Activated CD8-positive, alpha-beta memory T cell treated with anti-CD3 and anti-CD28 coated beads for 36 hours (primary cell): ENCODE measurements around the gene LTB. TPM values are rescaled to one million over a fixed set of nuclear protein-coding genes. Genes with fewer than 3 reads are reported as not detected.
"Not testable (repeated sequence)": the region's sequence is repeated elsewhere in the genome, so short reads cannot be mapped to it uniquely, and the experiment has no call there.

Experiments used
- CTCF ChIA-PET: fragments of 350-600 bp; sonication (Branson Sonifier 250); formaldehyde crosslinking; loops from one replicate; lab custom pipeline; 2021; ENCODE audit warnings: antibody characterized with exemption; lab: Charles Lee
- POLR2A ChIA-PET: fragments of 350-600 bp; sonication (Branson Sonifier 250); formaldehyde crosslinking; loops from one replicate; lab custom pipeline; 2021; ENCODE audit warnings: antibody characterized with exemption; lab: Charles Lee
- total RNA-seq, 2 experiments: library from RNA; stranded (reverse); gene quantifications; one replicate each; pipeline ENCODE4 v1.2.3, GENCODE V29; 2021

Gene LTB
- total RNA-seq, 2 experiments from 2014 or later: 178 to 181 TPM

DNA sequence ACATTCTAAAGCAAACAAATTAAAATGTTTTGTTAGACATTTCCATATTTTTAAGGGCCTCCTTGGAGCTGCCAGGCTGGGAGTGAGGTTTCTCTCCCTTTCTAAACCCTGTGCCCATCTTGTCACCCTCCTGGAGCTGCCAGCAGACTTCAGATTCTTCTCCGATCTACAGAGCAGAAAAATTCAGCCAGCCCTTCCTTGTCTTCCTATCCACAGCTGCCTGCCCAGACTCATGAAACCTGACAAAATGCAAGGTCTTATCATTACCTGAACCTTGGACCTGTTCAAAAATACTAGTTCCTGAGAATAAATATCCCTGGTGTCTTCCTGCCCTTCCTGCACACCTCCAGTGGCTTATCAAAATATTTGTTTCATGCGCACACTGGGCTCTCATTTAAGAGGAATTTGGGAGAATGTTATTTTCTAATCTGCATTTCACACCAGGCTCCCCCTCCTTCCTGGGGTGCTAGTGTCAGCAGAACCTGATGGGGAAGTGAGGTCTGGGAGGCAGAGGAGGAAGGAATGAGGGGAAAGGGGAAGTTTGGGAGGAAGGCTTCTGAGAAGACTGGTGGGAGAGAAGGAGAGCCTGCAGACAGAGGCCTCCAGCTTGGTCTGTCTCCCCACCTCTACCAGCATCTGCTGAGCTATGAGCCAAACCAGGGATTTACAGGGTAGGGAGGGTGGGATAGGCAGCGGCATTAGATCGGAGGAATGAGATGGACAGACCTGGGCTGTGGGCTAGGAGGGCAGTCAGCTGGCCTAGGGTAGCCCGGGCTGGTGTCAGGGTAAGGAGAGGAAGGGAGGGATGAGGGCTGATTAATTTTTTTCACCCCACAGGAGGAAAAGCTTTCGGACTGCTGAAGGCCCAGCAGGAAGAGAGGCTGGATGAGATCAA is 32.7 kb upstream of the LTB start, which contains the start of gene AIF1:
AIF1 (plus strand) TSS at position 551 of the 895 bp plus-strand sequence; CDS start at position 647, 96 bp downstream.
- CTCF ChIA-PET: interaction anchor here (0.5 to 5.7 kb wide), 3 partner anchors 16 to 346 kb away, joined by 3 to 23 read pairs (median 6); no protein-coding TSS in a partner anchor
- POLR2A ChIA-PET: interaction anchor here (0.8 kb wide), 1 partner anchor 74 kb away, joined by 3 read pairs; no protein-coding TSS in a partner anchor

DNA sequence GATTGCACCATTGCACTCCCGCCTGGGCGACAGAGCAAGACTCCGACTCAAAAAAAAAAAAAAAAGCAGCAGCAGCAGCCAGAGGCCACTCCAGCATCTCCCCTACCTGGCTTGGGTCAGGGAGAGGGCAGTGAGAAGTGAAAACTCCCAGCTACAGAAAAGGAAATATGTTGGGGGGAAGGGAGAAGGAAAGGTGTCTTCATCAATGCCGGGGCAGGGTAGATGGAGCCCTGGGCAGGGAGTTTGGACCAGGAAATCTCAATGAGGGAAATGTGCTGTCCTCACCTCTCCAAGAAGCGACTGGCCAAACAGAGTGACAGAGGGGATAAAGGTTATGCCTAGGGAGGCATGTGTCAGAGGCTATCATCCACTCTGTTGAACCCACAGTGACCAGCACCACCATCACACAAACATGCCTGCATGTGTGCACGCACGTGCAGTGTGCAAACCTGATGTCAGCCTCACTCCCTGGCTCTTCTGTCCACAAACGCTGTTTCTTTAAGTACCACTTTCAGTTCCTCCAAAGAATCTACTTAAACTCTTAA is 31.9 kb upstream of the LTB start:
- CTCF ChIA-PET: interaction anchor here (1.4 to 5.7 kb wide), 2 partner anchors 15 to 63 kb away, joined by 6 to 23 read pairs; no protein-coding TSS in a partner anchor
- POLR2A ChIA-PET: interaction anchor here (0.8 kb wide), 1 partner anchor 73 kb away, joined by 3 read pairs; no protein-coding TSS in a partner anchor

DNA sequence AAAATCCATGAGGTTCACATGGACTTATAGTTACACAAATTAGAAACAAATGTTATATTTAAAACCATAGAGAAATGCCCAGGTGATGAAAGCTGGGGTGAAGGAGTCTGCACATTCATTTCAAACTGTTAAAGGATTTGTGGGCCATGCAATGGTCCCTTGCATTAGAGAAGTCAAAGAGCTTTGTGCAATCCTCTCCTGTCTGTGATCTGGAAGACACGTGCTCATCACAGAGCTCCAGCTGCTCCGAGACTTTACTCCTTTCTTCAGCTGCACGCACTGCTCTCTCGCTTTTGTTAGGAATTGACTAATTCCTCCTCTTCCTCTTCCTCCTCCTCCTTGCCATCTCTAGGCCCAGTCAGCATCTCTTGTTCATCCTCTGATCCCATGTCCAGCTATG is 28.7 kb upstream of the LTB start:
- POLR2A ChIA-PET: interaction anchor here (0.5 kb wide), 1 partner anchor 86 kb away, joined by 8 read pairs; no protein-coding TSS in a partner anchor
- CTCF ChIA-PET: interaction anchor here (0.5 to 1.4 kb wide), 4 partner anchors 12 to 160 kb away, joined by 3 to 4 read pairs (median 4); no protein-coding TSS in a partner anchor

DNA sequence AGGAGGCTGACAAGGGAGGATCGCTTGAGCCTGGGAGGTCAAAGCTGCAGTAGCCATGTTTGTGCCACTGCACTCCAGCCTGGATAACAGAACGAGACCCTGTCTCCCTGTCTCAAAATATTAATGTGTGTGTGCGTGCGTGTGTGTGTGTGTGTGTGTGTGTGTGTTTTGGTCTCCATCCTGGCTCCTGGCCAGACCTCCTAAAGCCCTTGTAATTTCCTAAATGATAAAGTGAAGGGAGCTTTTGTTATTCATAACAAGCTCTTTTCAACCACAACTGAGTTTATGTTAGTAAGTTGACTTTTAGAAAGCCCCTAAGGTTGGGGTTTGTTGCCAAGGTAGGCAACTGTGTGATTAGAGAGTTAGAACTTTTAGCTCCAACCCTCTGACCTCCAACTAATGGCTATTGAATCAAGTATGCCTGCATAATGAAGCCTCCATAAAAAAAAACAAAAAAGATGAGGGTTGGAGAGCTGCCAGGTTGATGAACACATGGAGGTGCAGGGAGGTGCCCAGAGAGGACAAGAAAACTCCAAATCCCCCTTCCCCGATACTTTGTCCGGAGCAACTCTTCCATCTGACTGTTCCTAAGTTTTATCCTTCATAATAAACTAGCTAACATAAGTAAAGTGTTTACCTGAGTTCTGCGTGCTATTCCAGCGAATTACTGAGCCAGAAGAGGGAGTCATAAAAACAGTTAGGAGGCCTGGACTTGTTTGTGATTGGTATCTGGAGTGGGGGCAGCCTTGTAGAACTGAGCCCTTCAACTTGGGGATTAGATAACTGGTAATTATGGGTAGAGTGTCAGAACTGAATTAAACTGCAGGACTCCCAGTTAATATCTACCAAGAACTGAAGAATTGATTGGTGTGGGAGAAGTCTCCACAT is 27.5 kb upstream of the LTB start:
- CTCF ChIA-PET: interaction anchor here (0.5 to 2.2 kb wide), 7 partner anchors 11 to 113 kb away, joined by 3 to 7 read pairs (median 4); no protein-coding TSS in a partner anchor
- POLR2A ChIA-PET: no interaction called here

DNA sequence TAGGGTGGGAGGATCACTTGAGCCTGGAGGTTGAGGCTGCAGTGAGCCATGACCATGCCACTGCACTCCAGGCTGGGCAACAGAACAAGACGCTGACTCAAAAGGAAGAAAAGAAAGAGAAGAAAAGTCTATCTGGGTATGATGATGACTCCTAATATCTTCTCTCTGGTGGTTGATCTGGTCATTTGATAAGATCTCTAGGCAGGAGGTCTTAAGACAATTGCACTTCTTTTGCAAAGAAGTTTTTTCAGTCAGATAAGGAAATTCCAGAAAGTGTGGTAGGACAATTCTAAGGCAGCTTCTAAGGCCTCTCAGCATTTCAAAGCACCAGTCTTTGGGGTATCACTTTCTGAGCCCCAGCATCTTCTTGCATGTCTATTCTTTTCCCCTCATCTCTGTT is 25.1 kb upstream of the LTB start:
- ChIA-PET POLR2A (no interaction called here), CTCF (interaction anchor here (0.7 to 1.4 kb wide), 2 partner anchors 9 to 33 kb away, joined by 3 to 4 read pairs; no protein-coding TSS in a partner anchor)

DNA sequence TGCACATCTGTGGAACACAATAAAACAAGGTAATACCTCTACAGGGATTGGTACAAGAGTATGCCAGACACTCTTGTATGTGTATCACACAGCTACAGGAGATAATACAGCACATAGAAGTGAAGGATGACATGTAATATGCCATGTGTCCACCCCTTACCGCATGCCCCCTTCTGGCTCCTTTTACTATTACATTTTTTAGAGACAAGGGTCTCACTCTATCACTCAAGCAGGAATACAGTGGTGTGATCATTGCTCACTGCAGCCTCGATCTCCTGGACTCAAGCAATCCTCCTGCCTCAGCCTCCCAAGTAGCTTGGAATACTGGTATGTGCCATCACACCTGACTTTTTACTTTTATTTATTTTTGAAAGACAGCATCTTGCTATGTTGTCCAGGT is 14.8 kb upstream of the LTB start:
- ChIA-PET POLR2A (interaction anchor here (0.6 to 2.0 kb wide), 2 partner anchors 21 to 44 kb away, joined by 4 to 11 read pairs; partner anchors contain the start of gene TNF), CTCF (interaction anchor here (1.1 to 11.6 kb wide), 13 partner anchors 8 to 103 kb away, joined by 3 to 348 read pairs (median 5); partner anchors contain the start of genes ATP6V1G2, BAG6, DDX39B and LST1)

DNA sequence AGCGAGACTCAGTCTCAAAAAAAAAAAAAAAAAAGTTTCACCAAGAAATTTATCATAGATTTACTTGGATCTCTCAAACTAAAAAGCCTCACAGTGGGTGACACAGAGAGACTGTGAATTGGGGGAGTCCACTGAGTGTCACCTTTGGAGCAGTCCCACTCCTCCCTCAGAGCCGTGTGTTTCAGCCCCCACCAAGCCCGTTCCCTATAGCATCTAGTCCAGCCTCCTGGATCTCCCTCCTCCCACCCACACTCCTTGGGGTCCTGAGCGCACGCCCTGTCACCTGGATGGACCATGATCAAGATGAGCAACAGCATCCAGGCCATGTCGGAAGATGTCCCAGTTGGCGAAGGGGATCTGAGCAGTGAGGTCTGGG is 10.2 kb upstream of the LTB start:
- ChIA-PET POLR2A (interaction anchor here (0.6 to 1.9 kb wide), 6 partner anchors 10 to 233 kb away, joined by 3 to 10 read pairs (median 8); partner anchors contain the start of genes LTB and TNF), CTCF (interaction anchor here (0.6 to 11.6 kb wide), 8 partner anchors 10 to 272 kb away, joined by 3 to 348 read pairs (median 4); partner anchors contain the start of genes ATP6V1G2, DDX39B, LST1 and LTB)

DNA sequence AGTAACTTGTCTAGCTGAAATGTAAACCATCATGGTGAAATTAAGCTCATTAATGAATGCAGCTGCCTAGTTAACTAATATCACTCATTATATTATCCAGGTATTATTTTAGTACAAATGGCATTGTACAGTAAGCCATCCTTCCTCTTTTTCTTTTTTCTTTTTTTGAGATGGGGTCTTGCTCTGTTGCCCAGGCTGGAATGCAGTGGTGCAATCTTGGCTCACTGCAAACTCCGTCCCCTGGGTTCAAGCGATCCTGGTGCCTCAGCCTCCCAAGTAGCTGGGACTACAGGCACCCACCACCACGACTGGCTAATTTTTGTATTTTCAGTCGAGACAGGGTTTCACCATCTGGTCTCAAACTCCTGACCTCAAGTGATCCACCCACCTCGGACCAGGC is 8.5 kb upstream of the LTB start:
- CTCF ChIA-PET: interaction anchor here (0.6 to 11.6 kb wide), 4 partner anchors 7 to 232 kb away, joined by 3 to 300 read pairs (median 14); partner anchors contain the start of genes ATP6V1G2, LST1, LTB and NFKBIL1
- POLR2A ChIA-PET: not testable (repeated sequence)

DNA sequence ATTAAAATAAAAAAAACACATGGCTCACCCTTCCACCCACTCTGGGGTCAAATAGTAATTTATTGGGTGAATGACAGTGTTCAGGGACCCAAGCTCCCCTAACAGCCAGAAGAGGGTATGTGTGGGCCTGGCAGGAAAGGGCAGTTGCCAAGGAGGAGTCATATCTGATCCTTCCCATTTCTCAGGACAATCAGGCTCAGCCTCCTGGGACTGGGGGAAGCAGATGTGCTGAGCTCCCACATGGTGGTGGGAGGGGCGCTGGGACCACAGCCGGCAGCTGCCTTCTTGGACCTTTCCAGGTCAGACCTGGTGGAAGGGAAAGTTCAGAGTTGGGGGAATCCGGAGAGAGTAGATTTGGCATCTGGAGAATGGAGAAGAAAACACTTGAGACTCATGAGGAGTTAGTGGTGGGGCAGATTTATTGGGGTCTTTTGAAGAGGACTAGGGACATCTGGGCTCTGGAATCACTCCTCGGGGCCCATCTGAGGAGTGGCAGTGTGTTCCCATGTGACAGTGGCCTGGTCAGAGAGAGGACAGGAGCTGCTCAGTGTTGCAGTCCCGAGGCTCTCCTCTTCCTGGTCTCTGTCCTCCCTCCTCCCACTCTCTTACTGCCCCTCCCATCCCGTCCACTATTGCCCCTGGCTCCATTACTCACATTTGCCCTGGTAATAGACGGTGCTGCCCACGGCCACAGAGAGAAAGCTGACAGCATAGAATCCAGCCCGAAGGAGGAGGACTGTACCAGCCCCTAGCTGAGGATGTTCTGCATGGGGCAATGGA is 6.8 kb upstream of the LTB start:
- POLR2A ChIA-PET: no interaction called here

DNA sequence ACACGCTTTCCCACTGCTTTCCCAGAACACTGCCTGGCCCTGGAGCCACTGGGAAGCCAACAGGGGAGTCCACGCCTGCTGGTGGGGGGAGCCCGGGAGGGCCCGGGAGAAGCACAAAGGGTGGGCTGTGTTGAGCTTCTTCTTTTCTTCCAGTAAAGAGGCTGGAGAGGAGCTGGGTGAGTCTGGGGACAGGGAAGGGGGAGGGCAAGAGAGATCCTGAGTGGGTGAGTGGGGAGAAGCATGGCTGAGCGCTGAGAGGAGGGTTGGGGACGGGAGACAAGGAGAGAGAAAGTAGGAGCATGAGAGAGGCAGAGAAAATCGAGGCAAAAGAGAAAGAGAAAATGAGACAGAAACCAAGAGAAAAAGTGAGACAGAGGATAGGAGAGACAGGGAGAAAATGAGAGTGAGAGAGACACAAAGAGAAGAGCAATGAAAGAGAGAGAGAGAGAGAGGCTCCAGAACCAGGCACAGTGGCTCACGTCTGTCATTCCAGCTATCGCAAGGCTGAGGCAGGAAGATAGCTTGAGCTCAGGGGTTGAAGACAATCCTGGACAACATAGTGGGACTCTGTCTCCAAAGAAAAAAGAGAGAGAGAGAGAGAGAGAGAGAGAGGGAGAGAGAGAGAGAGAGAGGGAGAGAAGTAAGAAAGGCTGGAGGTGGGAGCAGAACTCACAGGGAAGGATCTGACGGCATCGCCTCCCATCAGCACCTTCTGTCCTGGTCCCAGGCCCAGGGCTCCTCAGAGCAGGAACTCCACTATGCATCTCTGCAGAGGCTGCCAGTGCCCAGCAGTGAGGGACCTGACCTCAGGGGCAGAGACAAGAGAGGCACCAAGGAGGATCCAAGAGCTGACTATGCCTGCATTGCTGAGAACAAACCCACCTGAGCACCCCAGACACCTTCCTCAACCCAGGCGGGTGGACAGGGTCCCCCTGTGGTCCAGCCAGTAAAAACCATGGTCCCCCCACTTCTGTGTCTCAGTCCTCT is 5.9 kb upstream of the LTB start:
- CTCF ChIA-PET: interaction anchor here (0.7 to 12.2 kb wide), 11 partner anchors 6 to 40 kb away, joined by 3 to 300 read pairs (median 8); partner anchors contain the start of genes ATP6V1G2, LST1, LTB and NCR3
- POLR2A ChIA-PET: interaction anchor here (0.5 to 3.2 kb wide), 3 partner anchors 11 to 447 kb away, joined by 4 to 18 read pairs (median 5); partner anchors contain the start of gene TNF

More for the DNA sequence above, 6.8 kb upstream of the LTB start:
- CTCF ChIA-PET: interaction anchor here (0.7 to 11.6 kb wide), 5 partner anchors 7 to 42 kb away, joined by 3 to 300 read pairs (median 6); partner anchors contain the start of genes ATP6V1G2, LST1, LTB and NFKBIL1

DNA sequence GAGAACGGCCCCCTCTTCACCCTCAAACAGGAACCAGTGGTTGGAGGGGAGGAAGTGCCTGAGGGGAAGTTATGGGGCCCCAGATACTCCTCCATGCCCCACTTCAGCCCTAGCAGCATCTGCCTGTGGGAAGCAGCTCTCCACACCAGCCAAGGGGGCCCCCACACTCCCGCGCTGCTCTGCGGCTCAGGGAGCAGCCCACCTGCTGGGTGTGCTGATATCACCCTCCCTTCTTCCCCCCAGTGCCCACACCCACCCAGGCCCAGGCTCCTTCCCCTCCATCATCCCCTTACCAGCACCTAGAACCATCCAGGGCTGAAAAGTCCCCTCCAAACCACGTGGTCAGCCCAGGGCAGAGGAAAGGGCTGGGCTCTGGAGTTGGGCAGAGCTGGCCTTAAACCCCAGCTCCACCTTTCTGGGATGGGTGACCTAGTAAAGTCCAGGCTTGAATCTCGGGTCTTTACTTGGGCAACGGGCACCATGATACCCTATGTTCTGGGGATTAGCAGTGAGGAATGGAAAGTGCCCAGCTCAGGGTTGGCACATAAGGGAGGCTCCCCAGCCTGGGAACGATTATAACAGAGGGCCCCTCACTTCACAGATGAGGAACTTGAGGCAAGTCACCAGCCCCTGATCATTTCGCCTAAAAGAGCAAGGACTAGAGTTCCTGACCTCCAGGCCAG is 4.5 kb upstream of the LTB start:
- POLR2A ChIA-PET: interaction anchor here (1.1 to 3.2 kb wide), 2 partner anchors 12 to 28 kb away, joined by 3 to 18 read pairs; partner anchors contain the start of gene TNF
- CTCF ChIA-PET: interaction anchor here (0.7 to 12.2 kb wide), 8 partner anchors 7 to 183 kb away, joined by 3 to 300 read pairs (median 8); partner anchors contain the start of genes ATP6V1G2, NCR3, NFKBIL1 and TNF

DNA sequence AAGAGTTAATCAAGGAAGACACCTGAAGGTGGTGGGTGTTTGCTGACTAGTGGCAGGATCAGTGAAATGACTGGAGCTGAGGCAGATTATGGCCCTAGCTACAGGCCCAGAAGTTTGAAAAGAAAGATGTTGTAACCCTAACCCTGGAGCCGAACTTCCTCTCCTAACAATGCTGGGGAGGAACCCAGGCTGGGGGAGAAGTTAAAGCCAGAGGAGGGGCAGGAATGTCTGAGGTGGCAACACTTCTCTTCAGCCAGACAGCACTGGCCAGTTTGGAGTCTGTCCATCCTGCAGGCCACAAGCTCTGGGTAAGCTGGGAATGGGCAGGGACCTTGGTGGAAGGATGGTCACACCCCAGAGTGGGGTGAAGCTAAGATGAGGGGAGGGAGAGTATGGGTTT is 3.8 kb upstream of the LTB start, which contains the start of gene LST1:
LST1 (plus strand) TSS at position 270 of the 400 bp plus-strand sequence. CDS start 1,023 bp downstream, outside the sequence.
- POLR2A ChIA-PET: interaction anchor here (1.1 to 3.2 kb wide), 2 partner anchors 11 to 27 kb away, joined by 3 to 18 read pairs; partner anchors contain the start of gene TNF
- CTCF ChIA-PET: interaction anchor here (0.9 to 12.2 kb wide), 8 partner anchors 8 to 771 kb away, joined by 3 to 300 read pairs (median 9); partner anchors contain the start of genes ATP6V1G2, DDX39B, NCR3 and NFKBIL1

DNA sequence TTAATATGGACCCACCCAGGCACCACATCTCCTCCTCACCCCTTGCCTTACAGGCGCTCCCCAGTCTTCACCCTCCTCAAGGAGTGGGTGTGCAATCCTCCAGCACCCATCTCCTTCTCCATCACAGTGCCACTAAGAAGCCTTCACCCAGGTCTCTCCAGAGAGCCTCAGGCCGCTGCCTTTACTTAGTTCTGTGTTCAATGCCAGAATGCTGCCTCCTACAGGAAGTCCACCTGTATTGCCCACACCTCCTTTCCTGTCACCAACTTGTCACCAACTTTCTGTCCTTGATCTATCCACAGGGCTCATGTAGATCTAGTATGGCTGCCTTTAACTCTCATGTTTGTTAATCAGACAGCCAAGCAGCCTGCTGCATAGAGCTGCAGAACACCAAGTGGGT is 3.3 kb upstream of the LTB start:
- POLR2A ChIA-PET: interaction anchor here (1.0 to 3.2 kb wide), 3 partner anchors 9 to 26 kb away, joined by 3 to 18 read pairs (median 3); partner anchors contain the start of gene TNF
- CTCF ChIA-PET: interaction anchor here (1.0 to 12.2 kb wide), 7 partner anchors 8 to 771 kb away, joined by 3 to 300 read pairs (median 9); partner anchors contain the start of genes ATP6V1G2, DDX39B, NCR3 and NFKBIL1
